HFFc6 (cell line): Measurements from ENCODE around the gene TM4SF5. TPM values are rescaled to one million over a fixed set of nuclear protein-coding genes. Genes with fewer than 3 reads are reported as not detected.
A peak's percentile ranks its signal among the peaks of the same experiment; 100 is the strongest.

ENCODE experiments used
- DNase-seq: peaks from one replicate; pipeline ENCODE4 v3.0.0-alpha.2; 2018
- H3K27ac Mint-ChIP-seq: 2 replicates; pipeline ENCODE4 v1.8.0; 2020; ENCODE audit warnings: mild to moderate bottlenecking, mixed read lengths
- H3K27me3 Mint-ChIP-seq: 2 replicates; pipeline ENCODE4 v1.8.0; 2021; ENCODE audit warnings: mild to moderate bottlenecking, moderate library complexity, mixed read lengths; ENCODE audit not compliant: insufficient read depth
- H3K36me3 Mint-ChIP-seq: 2 replicates; pipeline ENCODE4 v1.8.0; 2021; ENCODE audit warnings: low read depth, mixed read lengths
- H3K4me1 Mint-ChIP-seq: 2 replicates; pipeline ENCODE4 v1.8.0; 2020; ENCODE audit warnings: low read depth, mixed read lengths
- H3K4me3 Mint-ChIP-seq: 2 replicates; pipeline ENCODE4 v1.8.0; 2020; ENCODE audit warnings: mild to moderate bottlenecking, moderate library complexity, mixed read lengths
- H3K9me3 Mint-ChIP-seq: 2 replicates; pipeline ENCODE4 v1.8.0; 2020; ENCODE audit warnings: mild to moderate bottlenecking, mixed read lengths
- CTCF ChIP-seq: fragments of 200-600 bp; sonication (generic); IDR thresholded peaks from 2 replicates; pipeline ENCODE4 v1.5.0; 2021; ENCODE audit warnings: antibody characterized with exemption, mild to moderate bottlenecking
- total RNA-seq, 6 experiments: library from RNA; stranded (reverse); fragmentation: NEBNext Ultra II Directional; extraction: Animal tissue kit (Norgen Biotek cat#: 25700); gene quantifications; 2 replicates in 1 of 6; 3 replicates in 5 of 6; pipeline ENCODE4 v1.2.3, GENCODE V29; 2021

The TM4SF5 gene
- total RNA-seq, 6 experiments from 2014 or later, result not detected

GRCh38 chr17:4811471-4811870, 39.8 kb downstream of the TM4SF5 start:
- Mint-ChIP-seq H3K9me3 (no peaks in the 10 kb centered on the region), H3K27ac (no peak overlapping the region), H3K4me1 (peaks cover 6% of the 10 kb centered on the region; the same call in 1 of the 2 replicates), H3K4me3 (no peak overlapping the region), H3K27me3 (no peaks in the 10 kb centered on the region; the same call in none of the 2 replicates), H3K36me3 (peaks cover 17% of the 10 kb centered on the region)
- DNase-seq, result no peak
- TF ChIP-seq CTCF, result no peak

- H3K36me3 Mint-ChIP-seq, result peaks cover 17% of the 10 kb centered on the region
- DNase-seq, result no peak
- no peaks in the 10 kb centered on the region; the same call in none of the 2 replicates for H3K27me3 Mint-ChIP-seq
- no peak overlapping the region for H3K27ac Mint-ChIP-seq
- no peak overlapping the region for H3K4me3 Mint-ChIP-seq
- H3K9me3 Mint-ChIP-seq, result no peaks in the 10 kb centered on the region
- no peak for TF ChIP-seq CTCF
- H3K4me1 Mint-ChIP-seq, result peaks cover 6% of the 10 kb centered on the region; the same call in 1 of the 2 replicates
Observed at GRCh38 chr17:4812690-4813089, 41.0 kb downstream of the TM4SF5 start.

- peak; percentile 80 for TF ChIP-seq CTCF
- H3K4me3 Mint-ChIP-seq, result no peak overlapping the region
- no peak overlapping the region for H3K27ac Mint-ChIP-seq
- H3K36me3 Mint-ChIP-seq, result peaks cover 17% of the 10 kb centered on the region
- H3K9me3 Mint-ChIP-seq, result no peaks in the 10 kb centered on the region
- peak; percentile 26 for DNase-seq
- no peaks in the 10 kb centered on the region; the same call in none of the 2 replicates for H3K27me3 Mint-ChIP-seq
- no peaks in the 10 kb centered on the region for H3K4me1 Mint-ChIP-seq
Observed at GRCh38 chr17:4815043-4815675, 43.5 kb downstream of the TM4SF5 start.

GRCh38 chr17:4816826-4817225, 45.1 kb downstream of the TM4SF5 start:
- H3K4me1 Mint-ChIP-seq, result no peaks in the 10 kb centered on the region
- H3K27me3 Mint-ChIP-seq, result no peaks in the 10 kb centered on the region; the same call in 1 of the 2 replicates
- no peak for DNase-seq
- H3K27ac Mint-ChIP-seq, result no peak overlapping the region
- TF ChIP-seq CTCF, result no peak
- H3K36me3 Mint-ChIP-seq, result 0 out of 2 replicates have a peak, but pooled peaks cover 5% of the 10 kb centered on the region
- H3K9me3 Mint-ChIP-seq, result no peaks in the 10 kb centered on the region
- no peak overlapping the region for H3K4me3 Mint-ChIP-seq

GRCh38 chr17:4818276-4818675, 46.6 kb downstream of the TM4SF5 start:
- Mint-ChIP-seq H3K9me3 (no peaks in the 10 kb centered on the region), H3K4me3 (no peak overlapping the region), H3K27me3 (no peaks in the 10 kb centered on the region; the same call in 1 of the 2 replicates), H3K36me3 (0 out of 2 replicates have a peak, but pooled peaks cover 5% of the 10 kb centered on the region), H3K4me1 (no peaks in the 10 kb centered on the region), H3K27ac (no peak overlapping the region)
- no peak for TF ChIP-seq CTCF
- DNase-seq, result no peak
